HCT116 (cell line): Measurements from ENCODE around the gene ETHE1. TPM values are rescaled to one million over a fixed set of nuclear protein-coding genes. Genes with fewer than 3 reads are reported as not detected.

Experiments
- ATAC-seq: fragments of 200-7000 bp; cut with Tn5 transposase; 2 replicates; pipeline ENCODE4 v1.9.1; 2020; ENCODE audit warnings: mild to moderate bottlenecking, moderate library complexity
- BruUV-seq: library from RNA; stranded (reverse); fragments of 400-500 nt; replicated peaks from 2 replicates; lab custom pipeline; 2021; lab: Mats Ljungman, UMichigan
- CTCF ChIA-PET: fragments of 300-600 bp; sonication (Branson Sonifier 250); formaldehyde crosslinking; loops from one replicate; lab custom pipeline; 2021; ENCODE audit warnings: antibody characterized with exemption; lab: Charles Lee
- POLR2A ChIA-PET: fragments of 300-600, 350-600 bp; sonication (Branson Sonifier 250); formaldehyde crosslinking; loops from one replicate; lab custom pipeline; 2021; ENCODE audit warnings: antibody characterized with exemption; lab: Charles Lee
- RAD21 ChIA-PET, 2 experiments: fragments of 300-600 bp; sonication (Branson Sonifier 250); formaldehyde crosslinking; loops; one replicate each; lab custom pipeline; 2023; ENCODE audit warnings: low total read pairs in 2 of 2; ENCODE audit not compliant: uncharacterized antibody in 2 of 2, unreplicated experiment in 2 of 2, low non-redundant PET in 1 of 2; lab: Charles Lee
- DNase-seq: peaks from one replicate; pipeline ENCODE4 v3.0.0-alpha.2; 2010; ENCODE audit warnings: low read depth, low spot score
- H2AFZ ChIP-seq: fragments of 200-600 bp; shearing (Covaris generic), sonication (generic); 2 replicates; pipeline ENCODE4 v1.6.1; 2017; ENCODE audit warnings: low read depth, mixed run types, mixed read lengths, antibody characterized with exemption, low read length; ENCODE audit not compliant: poor library complexity, severe bottlenecking
- H3K27ac ChIP-seq: 2 replicates; pipeline ENCODE4 v1.5.1; 2012; ENCODE audit warnings: low read depth, low read length
- H3K27me3 ChIP-seq: fragments of 200-600 bp; sonication (generic); 2 replicates; pipeline ENCODE4 v1.6.1; 2016; ENCODE audit warnings: mixed run types, low read length, mixed read lengths; ENCODE audit not compliant: insufficient read depth
- H3K36me3 ChIP-seq, 2 experiments: fragments of 200-500 bp in 1 of 2; fragments of 200-600 bp in 1 of 2; sonication (Bioruptor generic) in 1 of 2; sonication (generic) in 1 of 2; 2 replicates each; pipeline versions ENCODE4 v1.5.1 to v1.6.1; 2014 to 2016; ENCODE audit warnings: low read length in 2 of 2, inconsistent platforms in 1 of 2, mixed read lengths in 1 of 2, mixed run types in 1 of 2; ENCODE audit not compliant: insufficient read depth in 2 of 2, control insufficient read depth in 1 of 2
- H3K4me1 ChIP-seq, 2 experiments: fragments of 200-600 bp in 1 of 2; sonication (generic) in 1 of 2; 2 replicates each; pipeline versions ENCODE4 v1.5.1 to v1.6.1; 2012 to 2017; ENCODE audit warnings: low read length in 2 of 2, inconsistent platforms in 1 of 2, mild to moderate bottlenecking in 1 of 2, mixed read lengths in 1 of 2, mixed run types in 1 of 2, moderate library complexity in 1 of 2; ENCODE audit not compliant: insufficient read depth in 2 of 2, control insufficient read depth in 1 of 2
- H3K4me2 ChIP-seq: fragments of 200-600 bp; sonication (generic); 2 replicates; pipeline ENCODE4 v1.6.1; 2017; ENCODE audit warnings: mixed run types, low read length, mixed read lengths
- H3K4me3 ChIP-seq, 2 experiments: fragments of 200-600 bp in 1 of 2; sonication (generic) in 1 of 2; replicated peaks in 1 of 2; 2 replicates each; pipeline ENCODE4 v1.5.1; 2011 to 2016; ENCODE audit warnings: low read length in 2 of 2, control low read depth in 1 of 2, low read depth in 1 of 2, mild to moderate bottlenecking in 1 of 2, mixed read lengths in 1 of 2, mixed run types in 1 of 2
- H3K79me2 ChIP-seq: fragments of 200-600 bp; sonication (generic); 2 replicates; pipeline ENCODE4 v1.6.1; 2017; ENCODE audit warnings: mild to moderate bottlenecking, mixed run types, low read length, moderate library complexity, mixed read lengths; ENCODE audit not compliant: insufficient read depth
- H3K9ac ChIP-seq: fragments of 200-600 bp; sonication (generic); 2 replicates; pipeline ENCODE4 v1.6.1; 2016; ENCODE audit warnings: low read length, mixed read lengths
- H3K9me2 ChIP-seq: fragments of 200-600 bp; sonication (generic), shearing (Covaris generic); 2 replicates; pipeline ENCODE4 v1.6.1; 2017; ENCODE audit warnings: mixed run types, mild to moderate bottlenecking, moderate library complexity; ENCODE audit not compliant: insufficient read depth
- H3K9me3 ChIP-seq, 2 experiments: fragments of 200-500 bp in 1 of 2; fragments of 200-600 bp in 1 of 2; sonication (Bioruptor generic) in 1 of 2; sonication (generic) in 1 of 2; 2 replicates each; pipeline ENCODE4 v1.6.1; 2014 to 2017; ENCODE audit warnings: low read length in 2 of 2, mixed read lengths in 2 of 2, inconsistent platforms in 1 of 2, low read depth in 1 of 2, mild to moderate bottlenecking in 1 of 2, mixed run types in 1 of 2, moderate library complexity in 1 of 2; ENCODE audit not compliant: control insufficient read depth in 1 of 2, insufficient read depth in 1 of 2
- H4K20me1 ChIP-seq: fragments of 200-600 bp; sonication (generic), shearing (Covaris generic); 2 replicates; pipeline ENCODE4 v1.6.1; 2017; ENCODE audit warnings: mixed run types, mild to moderate bottlenecking, moderate library complexity; ENCODE audit not compliant: insufficient read depth
- ATF3 ChIP-seq: IDR thresholded peaks from 2 replicates; pipeline ENCODE4 v1.6.1; 2012
- CBX3 ChIP-seq: IDR thresholded peaks from 2 replicates; pipeline ENCODE4 v1.6.1; 2012; ENCODE audit warnings: low read depth
- CEBPB ChIP-seq: IDR thresholded peaks from 2 replicates; pipeline ENCODE4 v1.6.1; 2012; ENCODE audit warnings: low read depth
- CTCF ChIP-seq, 3 experiments: fragments of 200-600 bp in 1 of 3; sonication (generic) in 1 of 3; IDR thresholded peaks in 2 of 3; conservative IDR thresholded peaks in 1 of 3; 2 replicates each; pipeline ENCODE4 v1.5.1; 2012 to 2017; ENCODE audit warnings: low read depth in 2 of 3, low read length in 2 of 3, antibody characterized with exemption in 1 of 3, borderline replicate concordance in 1 of 3, control low read depth in 1 of 3, mild to moderate bottlenecking in 1 of 3, mixed read lengths in 1 of 3, mixed run types in 1 of 3, moderate library complexity in 1 of 3; ENCODE audit not compliant: insufficient read depth in 1 of 3
- EGR1 ChIP-seq: IDR thresholded peaks from 2 replicates; pipeline ENCODE4 v1.6.1; 2012; ENCODE audit warnings: low read depth
- EZH2 ChIP-seq: fragments of 200-600 bp; sonication (generic); IDR thresholded peaks from 2 replicates; pipeline ENCODE4 v1.6.1; 2017; ENCODE audit warnings: antibody characterized with exemption, mixed run types
- EZH2phosphoT487 ChIP-seq: fragments of 200-600 bp; IDR thresholded peaks from 2 replicates; pipeline ENCODE4 v1.6.1; 2018; ENCODE audit warnings: antibody characterized with exemption, borderline replicate concordance
- JUND ChIP-seq: IDR thresholded peaks from 2 replicates; pipeline ENCODE4 v1.6.1; 2012
- POLR2A ChIP-seq: IDR thresholded peaks from 2 replicates; pipeline ENCODE4 v1.7.0; 2011; ENCODE audit warnings: borderline replicate concordance; ENCODE audit not compliant: insufficient read depth, insufficient read length; ENCODE audit errors: extremely low read depth
- POLR2AphosphoS5 ChIP-seq: IDR thresholded peaks from 2 replicates; pipeline ENCODE4 v1.6.1; 2011; ENCODE audit warnings: mild to moderate bottlenecking, low read depth, low read length, moderate library complexity
- RAD21 ChIP-seq: IDR thresholded peaks from 2 replicates; pipeline ENCODE4 v1.6.1; 2012; ENCODE audit warnings: low read depth, mild to moderate bottlenecking
- SIN3A ChIP-seq: IDR thresholded peaks from 2 replicates; pipeline ENCODE4 v1.6.1; 2012; ENCODE audit warnings: low read depth
- SP1 ChIP-seq: IDR thresholded peaks from 2 replicates; pipeline ENCODE4 v1.6.1; 2012; ENCODE audit warnings: low read depth
- SRF ChIP-seq: IDR thresholded peaks from 2 replicates; pipeline ENCODE4 v1.6.1; 2012; ENCODE audit warnings: low read depth
- TCF7L2 ChIP-seq: IDR thresholded peaks from 2 replicates; pipeline ENCODE4 v1.7.0; 2011; ENCODE audit warnings: borderline replicate concordance, inconsistent platforms; ENCODE audit not compliant: insufficient read depth, insufficient read length; ENCODE audit errors: extremely low read depth
- YY1 ChIP-seq: IDR thresholded peaks from 2 replicates; pipeline ENCODE4 v1.6.1; 2011; ENCODE audit warnings: low read length, low read depth, moderate library complexity, mild to moderate bottlenecking; ENCODE audit not compliant: insufficient replicate concordance; ENCODE audit errors: extremely low read depth
- ZBTB33 ChIP-seq: IDR thresholded peaks from 2 replicates; pipeline ENCODE4 v1.6.1; 2011; ENCODE audit warnings: mild to moderate bottlenecking, low read length, moderate library complexity; ENCODE audit not compliant: insufficient replicate concordance; ENCODE audit errors: extremely low read depth
- ZFX ChIP-seq: fragments of 450-650 bp; IDR thresholded peaks from 2 replicates; pipeline ENCODE4 v1.6.1; 2017
- intact Hi-C: fragments of 100-400 bp; cut with micrococcal nuclease; formaldehyde crosslinking; loops from 2 replicates; pipeline ENCODE4 v1.10.0; 2022
- total RNA-seq: library from RNA; stranded (reverse); gene quantifications from one replicate; pipeline ENCODE4 v1.2.1, GENCODE V29; 2021; ENCODE audit not compliant: unreplicated experiment

Gene ETHE1
- total RNA-seq, 1 experiment from 2014 or later = 64.3 TPM

- H3K9me2 ChIP-seq = no peaks in the 10 kb centered on the region
- no TSS peak for BruUV-seq
- intact Hi-C loops = no loop called here
- no peak overlapping the region for H3K4me2 ChIP-seq
- no peaks in the 10 kb centered on the region for H3K79me2 ChIP-seq
- no peaks in the 10 kb centered on the region for H4K20me1 ChIP-seq
- H3K9ac ChIP-seq = no peak overlapping the region
- ATAC-seq (no peak), DNase-seq (no peak)
- H3K36me3 ChIP-seq = peaks cover 0 to 3% of the 10 kb centered on the region in 2 experiments; a peak in 1 of 4 replicates
- CTCF ChIA-PET = interaction anchor here (0.7 kb wide), 1 partner anchor 55 kb away, joined by 3 read pairs; no protein-coding TSS in a partner anchor
- H3K4me1 ChIP-seq = peaks cover 9 to 20% of the 10 kb centered on the region in 2 experiments; a peak in 3 of 4 replicates
- POLR2A ChIA-PET = no interaction called here
- H3K9me3 ChIP-seq = no peaks in the 10 kb centered on the region
- RAD21 ChIA-PET = no interaction called here
- TF ChIP-seq SP1 (no peak), ATF3 (no peak), POLR2AphosphoS5 (no peak), JUND (no peak), ZBTB33 (no peak), CEBPB (no peak), SRF (no peak), CTCF (IDR thresholded peaks at IDR 0.05 in 2 of 3, conservative IDR thresholded peaks at IDR 0.05 in 1 of 3; ENCODE audit: borderline replicate concordance in 1 of 3, insufficient read depth in 1 of 3, low read depth in 2 of 3, low read length in 2 of 3) (no peak), SIN3A (no peak), RAD21 (no peak), TCF7L2 (no peak), YY1 (no peak), CBX3 (no peak), EZH2 (no peak), ZFX (no peak), EZH2phosphoT487 (no peak), POLR2A (no peak), EGR1 (no peak)
- H3K27me3 ChIP-seq = no peaks in the 10 kb centered on the region
- H3K27ac ChIP-seq = no peak overlapping the region
- no peak overlapping the region for H3K4me3 ChIP-seq
- no peak overlapping the region for H2AFZ ChIP-seq
Measured at GRCh38 chr19:43501661-43502418, 25.2 kb downstream of the ETHE1 start.
